Ishikawa (cell line): ENCODE data around the gene RRBP1.

ENCODE experiments used
- CEBPB ChIP-seq: IDR thresholded peaks from 2 replicates; pipeline ENCODE4 v1.6.1; 2012
- CREB1 ChIP-seq: IDR thresholded peaks from 2 replicates; pipeline ENCODE4 v1.6.1; 2012; ENCODE audit warnings: low read depth
- EGR1 ChIP-seq: IDR thresholded peaks from 2 replicates; pipeline ENCODE4 v1.6.1; 2012
- EP300 ChIP-seq: IDR thresholded peaks from 2 replicates; pipeline ENCODE4 v1.6.1; 2012; ENCODE audit warnings: borderline replicate concordance
- FOXM1 ChIP-seq: IDR thresholded peaks from 2 replicates; pipeline ENCODE4 v1.6.1; 2012; ENCODE audit warnings: low read depth, borderline replicate concordance
- MAX ChIP-seq: IDR thresholded peaks from 2 replicates; pipeline ENCODE4 v1.6.1; 2012
- NFIC ChIP-seq: IDR thresholded peaks from 2 replicates; pipeline ENCODE4 v1.6.1; 2012
- RAD21 ChIP-seq: IDR thresholded peaks from 2 replicates; pipeline ENCODE4 v1.6.1; 2012; ENCODE audit warnings: low read depth
- REST ChIP-seq: IDR thresholded peaks from 2 replicates; pipeline ENCODE4 v1.6.1; 2012; ENCODE audit warnings: low read depth, mild to moderate bottlenecking
- TAF1 ChIP-seq: IDR thresholded peaks from 2 replicates; pipeline ENCODE4 v1.6.1; 2012; ENCODE audit warnings: low read depth, mild to moderate bottlenecking
- TCF12 ChIP-seq: IDR thresholded peaks from 2 replicates; pipeline ENCODE4 v1.6.1; 2012; ENCODE audit warnings: low read depth
- TEAD4 ChIP-seq: IDR thresholded peaks from 2 replicates; pipeline ENCODE4 v1.6.1; 2012
- USF1 ChIP-seq: IDR thresholded peaks from 2 replicates; pipeline ENCODE4 v1.6.1; 2012
- YY1 ChIP-seq: IDR thresholded peaks from 2 replicates; pipeline ENCODE4 v1.6.1; 2012; ENCODE audit warnings: low read depth
- ZBTB7A ChIP-seq: IDR thresholded peaks from 2 replicates; pipeline ENCODE4 v1.6.1; 2012; ENCODE audit warnings: low read depth

RRBP1 gene

GRCh38 chr20:17658648-17658993, 23.4 kb downstream of the RRBP1 start:
- TF ChIP-seq EGR1 (no peak), RAD21 (no peak), ZBTB7A (no peak), USF1 (no peak), FOXM1 (no peak), CREB1 (no peak), CEBPB (no peak), MAX (no peak), TAF1 (no peak), TEAD4 (no peak), REST (no peak), NFIC (no peak), EP300 (no peak), TCF12 (no peak), YY1 (no peak)

- TF ChIP-seq CEBPB: no peak
- TF ChIP-seq CREB1: no peak
- no peak for TF ChIP-seq TAF1
- TF ChIP-seq MAX: no peak
- TF ChIP-seq RAD21: no peak
- no peak for TF ChIP-seq EP300
- no peak for TF ChIP-seq NFIC
- TF ChIP-seq EGR1: no peak
- TF ChIP-seq YY1: no peak
- TF ChIP-seq REST: no peak
- no peak for TF ChIP-seq USF1
These were observed 24.0 kb downstream of the RRBP1 start for GRCh38 chr20:17657898-17658647.

GRCh38 chr20:17657079-17657825, 24.8 kb downstream of the RRBP1 start:
- TF ChIP-seq TCF12 (no peak), EP300 (no peak)

GRCh38 chr20:17655865-17656479, 26.1 kb downstream of the RRBP1 start:
- TF ChIP-seq CEBPB (no peak), YY1 (no peak), CREB1 (no peak), NFIC (no peak), MAX (no peak), TAF1 (no peak), TCF12 (no peak), EGR1 (no peak), EP300 (no peak), TEAD4 (no peak), RAD21 (no peak), ZBTB7A (no peak), USF1 (no peak), REST (no peak), FOXM1 (no peak)
